K562 (cell line): ENCODE results near the gene GDF2. TPM values are rescaled to one million over a fixed set of nuclear protein-coding genes. Genes with fewer than 3 reads are reported as not detected.
A peak's percentile ranks its signal among the peaks of the same experiment; 100 is the strongest.

Experiments
- BCOR ChIP-seq: fragments of 450-650 bp; IDR thresholded peaks from 2 replicates; pipeline ENCODE4 v1.6.1; 2016
- CCAR2 ChIP-seq: fragments of 200-400 bp; formaldehyde crosslinking; IDR thresholded peaks from 2 replicates; pipeline ENCODE4 v1.6.1; 2017; ENCODE audit warnings: mild to moderate bottlenecking, low read depth, low read length
- CHD1 ChIP-seq: fragments of 200-600 bp; sonication (generic); IDR thresholded peaks from one replicate; pipeline ENCODE4 v1.6.1; 2012; ENCODE audit warnings: mild to moderate bottlenecking, moderate library complexity, low read length, inconsistent platforms
- EWSR1 ChIP-seq: fragments of 450-650 bp; IDR thresholded peaks from 2 replicates; pipeline ENCODE4 v1.6.1; 2018; ENCODE audit warnings: borderline replicate concordance, mild to moderate bottlenecking, low read depth, moderate library complexity; ENCODE audit not compliant: partially characterized antibody
- FOSL1 ChIP-seq: fragments of 200-800 bp; sonication (Bioruptor generic); conservative IDR thresholded peaks from 2 replicates; pipeline ENCODE4 v1.6.1; 2016; ENCODE audit warnings: missing genetic modification characterization, missing compliant biosample characterization
- NFIC ChIP-seq: fragments of 450-650 bp; IDR thresholded peaks from 2 replicates; pipeline ENCODE4 v1.6.1; 2017; ENCODE audit warnings: mild to moderate bottlenecking, inconsistent platforms
- NR1H2 ChIP-seq: sonication (generic); formaldehyde crosslinking; IDR thresholded peaks from 2 replicates; pipeline ENCODE4 v1.4.0; 2020; ENCODE audit warnings: mild to moderate bottlenecking, missing genetic modification reagents
- NR2C1 ChIP-seq, 2 experiments: fragments of 450-650 bp; IDR thresholded peaks; 2 replicates each; pipeline ENCODE4 v1.6.1; 2017; ENCODE audit warnings: mild to moderate bottlenecking in 2 of 2, antibody characterized with exemption in 1 of 2, inconsistent platforms in 1 of 2, missing compliant biosample characterization in 1 of 2, missing genetic modification characterization in 1 of 2
- OTX1 ChIP-seq: fragments of 450-650 bp; formaldehyde crosslinking; IDR thresholded peaks from 2 replicates; pipeline ENCODE4 v1.4.0; 2022; ENCODE audit warnings: mild to moderate bottlenecking
- PHB2 ChIP-seq: fragments of 450-650 bp; IDR thresholded peaks from 2 replicates; pipeline ENCODE4 v1.6.1; 2017; ENCODE audit warnings: low read depth
- RBM39 ChIP-seq: fragments of 200-400 bp; formaldehyde crosslinking; optimal IDR thresholded peaks from 2 replicates; pipeline ENCODE3; 2018; ENCODE audit warnings: low read depth, low read length
- SMAD2 ChIP-seq: fragments of 150-350 bp; IDR thresholded peaks from 2 replicates; pipeline ENCODE4 v1.6.1; 2014; ENCODE audit warnings: low read depth, mild to moderate bottlenecking, low read length
- ZBTB1 ChIP-seq: sonication (generic); formaldehyde crosslinking; IDR thresholded peaks from 2 replicates; pipeline ENCODE4 v1.8.1; 2023; ENCODE audit warnings: missing genetic modification reagents, low read depth, mild to moderate bottlenecking, borderline replicate concordance
- ZFP1 ChIP-seq: fragments of 450-650 bp; formaldehyde crosslinking; IDR thresholded peaks from 2 replicates; pipeline ENCODE4 v1.4.0; 2020; ENCODE audit warnings: mild to moderate bottlenecking, mixed read lengths
- ZNF24 ChIP-seq: fragments of 450-650 bp; IDR thresholded peaks from 2 replicates; pipeline ENCODE4 v1.6.1; 2016
- ZNF444 ChIP-seq: fragments of 250-450 bp; sonication (Bioruptor Pico); IDR thresholded peaks from 2 replicates; pipeline ENCODE4 v1.4.0; 2020; ENCODE audit warnings: mild to moderate bottlenecking, moderate library complexity
- polyA plus RNA-seq, 8 experiments: library from polyadenylated mRNA; depleted of rRNA in 4 of 8; stranded (reverse) in 5 of 8; unstranded in 3 of 8; fragments of >200 nt; fragmentation: Nextera tagmentation in 2 of 8; fragmentation: Illumina TruSeq in 1 of 8; extraction: Ambion mirVana in 2 of 8; extraction: Trizol in 1 of 8; gene quantifications; 2 replicates each; pipeline versions ENCODE4 v1.2.1 to v1.2.3, GENCODE V29; 2011 to 2014; ENCODE audit warnings: inconsistent platforms in 1 of 8, missing spikeins in 1 of 8
- total RNA-seq, 7 experiments: library from RNA; depleted of rRNA in 6 of 7; stranded (reverse); fragments of >200 nt in 6 of 7; fragmentation: Illumina TruSeq in 2 of 7; extraction: Trizol in 2 of 7; gene quantifications; 2 replicates each; pipeline versions ENCODE4 v1.2.1 to v1.2.3, GENCODE V29; 2011 to 2021; ENCODE audit warnings: low replicate concordance in 1 of 7
- TF ChIP-seq, protein P1 (sequence below): sonication (generic); formaldehyde crosslinking; IDR thresholded peaks from 2 replicates; pipeline ENCODE4 v1.8.1; 2023; ENCODE audit warnings: mild to moderate bottlenecking, missing genetic modification reagents
- TF ChIP-seq, protein P2 (sequence below), 2 experiments: fragments of 450-650 bp; IDR thresholded peaks; 2 replicates each; pipeline ENCODE4 v1.6.1; 2018; ENCODE audit warnings: mild to moderate bottlenecking in 2 of 2, low read depth in 1 of 2; ENCODE audit not compliant: partially characterized antibody in 2 of 2
- TF ChIP-seq, protein P3 (sequence below): fragments of 450-650 bp; IDR thresholded peaks from 2 replicates; pipeline ENCODE4 v1.6.1; 2016; ENCODE audit warnings: antibody characterized with exemption
- TF ChIP-seq, protein P4 (sequence below): sonication (generic); formaldehyde crosslinking; IDR thresholded peaks from 2 replicates; pipeline ENCODE4 v1.8.1; 2023; ENCODE audit warnings: mild to moderate bottlenecking, missing genetic modification reagents, moderate library complexity

Gene GDF2
- total and polyA plus RNA-seq, 9 of the 15 experiments (the other 6 are each of a cell fraction or from before 2014, with no cell fraction given): 0.08 to 0.58 (median 0.27) TPM; not detected in 2

DNA sequence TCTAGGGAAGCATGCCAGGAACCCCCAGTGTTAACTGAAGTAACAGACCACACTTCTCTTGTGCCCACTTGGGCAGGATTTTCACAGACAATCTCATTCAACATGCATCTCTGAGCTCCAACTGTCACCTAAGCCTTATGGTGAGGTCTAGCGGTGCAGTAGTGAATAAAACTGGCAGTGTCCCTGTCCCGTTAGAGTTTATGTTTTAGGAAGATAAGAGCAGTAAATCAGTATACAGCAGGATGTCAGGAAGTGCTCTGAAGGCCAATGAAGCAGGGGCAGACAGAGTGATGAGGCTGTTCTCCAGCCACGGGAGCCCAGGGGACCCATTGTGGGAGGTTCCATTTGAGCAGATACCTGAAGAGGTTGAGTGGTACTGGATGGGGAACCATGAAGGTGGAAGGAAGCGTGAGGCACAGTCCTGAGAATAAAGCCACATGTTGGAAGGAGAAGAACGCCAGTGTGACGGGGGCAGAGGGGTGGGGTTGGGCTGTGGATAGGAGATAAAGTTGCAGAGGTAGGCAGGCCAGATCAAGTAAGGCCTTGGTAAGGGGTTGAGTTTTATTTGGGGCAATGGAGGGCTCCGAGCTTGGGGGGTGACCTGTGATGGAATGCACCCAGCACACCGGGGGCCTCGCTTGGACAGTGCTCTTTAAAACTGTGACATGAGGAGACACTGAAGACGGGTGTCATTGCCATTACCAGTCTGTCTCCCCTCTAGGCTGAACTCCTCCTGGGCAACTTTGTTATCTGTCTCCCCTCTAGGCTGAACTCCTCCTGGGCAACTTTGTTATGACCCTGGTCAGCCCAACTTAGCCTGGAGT lies 15.7 kb upstream of the GDF2 start (continued):
- TF ChIP-seq FOSL1 (tag) (no peak), EWSR1 (no peak), PHB2 (no peak), OTX1 (CRISPR knock-in tag) (no peak), CHD1 (no peak), SMAD2 (no peak), RBM39 (no peak), BCOR (peak; percentile 42; the same call in 1 of the 2 replicates), ZFP1 (CRISPR knock-in tag) (no peak), ZBTB1 (CRISPR knock-in tag) (no peak), CCAR2 (no peak), ZNF24 (0 out of 2 replicates have a peak, but pooled peaks have one; percentile 35), NFIC (peak; percentile 54), ZNF444 (CRISPR knock-in tag) (no peak), NR2C1 (IDR thresholded peaks at IDR 0.05) (no peak), NR2C1 (tag; IDR thresholded peaks at IDR 0.05) (no peak), NR1H2 (CRISPR knock-in tag) (no peak)
- TF ChIP-seq, protein P1, sequence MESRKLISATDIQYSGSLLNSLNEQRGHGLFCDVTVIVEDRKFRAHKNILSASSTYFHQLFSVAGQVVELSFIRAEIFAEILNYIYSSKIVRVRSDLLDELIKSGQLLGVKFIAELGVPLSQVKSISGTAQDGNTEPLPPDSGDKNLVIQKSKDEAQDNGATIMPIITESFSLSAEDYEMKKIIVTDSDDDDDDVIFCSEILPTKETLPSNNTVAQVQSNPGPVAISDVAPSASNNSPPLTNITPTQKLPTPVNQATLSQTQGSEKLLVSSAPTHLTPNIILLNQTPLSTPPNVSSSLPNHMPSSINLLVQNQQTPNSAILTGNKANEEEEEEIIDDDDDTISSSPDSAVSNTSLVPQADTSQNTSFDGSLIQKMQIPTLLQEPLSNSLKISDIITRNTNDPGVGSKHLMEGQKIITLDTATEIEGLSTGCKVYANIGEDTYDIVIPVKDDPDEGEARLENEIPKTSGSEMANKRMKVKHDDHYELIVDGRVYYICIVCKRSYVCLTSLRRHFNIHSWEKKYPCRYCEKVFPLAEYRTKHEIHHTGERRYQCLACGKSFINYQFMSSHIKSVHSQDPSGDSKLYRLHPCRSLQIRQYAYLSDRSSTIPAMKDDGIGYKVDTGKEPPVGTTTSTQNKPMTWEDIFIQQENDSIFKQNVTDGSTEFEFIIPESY (CRISPR knock-in tag): no peak
- TF ChIP-seq, protein P2, sequence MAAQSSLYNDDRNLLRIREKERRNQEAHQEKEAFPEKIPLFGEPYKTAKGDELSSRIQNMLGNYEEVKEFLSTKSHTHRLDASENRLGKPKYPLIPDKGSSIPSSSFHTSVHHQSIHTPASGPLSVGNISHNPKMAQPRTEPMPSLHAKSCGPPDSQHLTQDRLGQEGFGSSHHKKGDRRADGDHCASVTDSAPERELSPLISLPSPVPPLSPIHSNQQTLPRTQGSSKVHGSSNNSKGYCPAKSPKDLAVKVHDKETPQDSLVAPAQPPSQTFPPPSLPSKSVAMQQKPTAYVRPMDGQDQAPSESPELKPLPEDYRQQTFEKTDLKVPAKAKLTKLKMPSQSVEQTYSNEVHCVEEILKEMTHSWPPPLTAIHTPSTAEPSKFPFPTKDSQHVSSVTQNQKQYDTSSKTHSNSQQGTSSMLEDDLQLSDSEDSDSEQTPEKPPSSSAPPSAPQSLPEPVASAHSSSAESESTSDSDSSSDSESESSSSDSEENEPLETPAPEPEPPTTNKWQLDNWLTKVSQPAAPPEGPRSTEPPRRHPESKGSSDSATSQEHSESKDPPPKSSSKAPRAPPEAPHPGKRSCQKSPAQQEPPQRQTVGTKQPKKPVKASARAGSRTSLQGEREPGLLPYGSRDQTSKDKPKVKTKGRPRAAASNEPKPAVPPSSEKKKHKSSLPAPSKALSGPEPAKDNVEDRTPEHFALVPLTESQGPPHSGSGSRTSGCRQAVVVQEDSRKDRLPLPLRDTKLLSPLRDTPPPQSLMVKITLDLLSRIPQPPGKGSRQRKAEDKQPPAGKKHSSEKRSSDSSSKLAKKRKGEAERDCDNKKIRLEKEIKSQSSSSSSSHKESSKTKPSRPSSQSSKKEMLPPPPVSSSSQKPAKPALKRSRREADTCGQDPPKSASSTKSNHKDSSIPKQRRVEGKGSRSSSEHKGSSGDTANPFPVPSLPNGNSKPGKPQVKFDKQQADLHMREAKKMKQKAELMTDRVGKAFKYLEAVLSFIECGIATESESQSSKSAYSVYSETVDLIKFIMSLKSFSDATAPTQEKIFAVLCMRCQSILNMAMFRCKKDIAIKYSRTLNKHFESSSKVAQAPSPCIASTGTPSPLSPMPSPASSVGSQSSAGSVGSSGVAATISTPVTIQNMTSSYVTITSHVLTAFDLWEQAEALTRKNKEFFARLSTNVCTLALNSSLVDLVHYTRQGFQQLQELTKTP (IDR thresholded peaks at IDR 0.05; ENCODE audit: low read depth in 1 of 2, partially characterized antibody in 2 of 2): no peak
- TF ChIP-seq, protein P3, sequence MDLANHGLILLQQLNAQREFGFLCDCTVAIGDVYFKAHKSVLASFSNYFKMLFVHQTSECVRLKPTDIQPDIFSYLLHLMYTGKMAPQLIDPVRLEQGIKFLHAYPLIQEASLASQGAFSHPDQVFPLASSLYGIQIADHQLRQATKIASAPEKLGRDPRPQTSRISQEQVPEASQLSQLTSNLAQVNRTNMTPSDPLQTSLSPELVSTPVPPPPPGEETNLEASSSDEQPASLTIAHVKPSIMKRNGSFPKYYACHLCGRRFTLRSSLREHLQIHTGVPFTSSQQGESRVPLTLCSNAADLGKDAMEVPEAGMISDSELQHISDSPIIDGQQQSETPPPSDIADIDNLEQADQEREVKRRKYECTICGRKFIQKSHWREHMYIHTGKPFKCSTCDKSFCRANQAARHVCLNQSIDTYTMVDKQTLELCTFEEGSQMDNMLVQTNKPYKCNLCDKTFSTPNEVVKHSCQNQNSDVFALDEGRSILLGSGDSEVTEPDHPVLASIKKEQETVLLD: peak; percentile 37; the same call in 1 of the 2 replicates
- TF ChIP-seq, protein P4, sequence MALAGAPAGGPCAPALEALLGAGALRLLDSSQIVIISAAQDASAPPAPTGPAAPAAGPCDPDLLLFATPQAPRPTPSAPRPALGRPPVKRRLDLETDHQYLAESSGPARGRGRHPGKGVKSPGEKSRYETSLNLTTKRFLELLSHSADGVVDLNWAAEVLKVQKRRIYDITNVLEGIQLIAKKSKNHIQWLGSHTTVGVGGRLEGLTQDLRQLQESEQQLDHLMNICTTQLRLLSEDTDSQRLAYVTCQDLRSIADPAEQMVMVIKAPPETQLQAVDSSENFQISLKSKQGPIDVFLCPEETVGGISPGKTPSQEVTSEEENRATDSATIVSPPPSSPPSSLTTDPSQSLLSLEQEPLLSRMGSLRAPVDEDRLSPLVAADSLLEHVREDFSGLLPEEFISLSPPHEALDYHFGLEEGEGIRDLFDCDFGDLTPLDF: no peak
